Stimulated activated CD4-positive, alpha-beta T cell treated with anti-CD3 and anti-CD28 coated beads, Interleukin-15, amount 100 ng/mL, for 24 hours (primary cell): ENCODE results near the gene IL17REL.

Experiments used
- DNase-seq: peaks from one replicate; pipeline ENCODE4 v3.0.0-alpha.2; 2020

The IL17REL gene

DNA sequence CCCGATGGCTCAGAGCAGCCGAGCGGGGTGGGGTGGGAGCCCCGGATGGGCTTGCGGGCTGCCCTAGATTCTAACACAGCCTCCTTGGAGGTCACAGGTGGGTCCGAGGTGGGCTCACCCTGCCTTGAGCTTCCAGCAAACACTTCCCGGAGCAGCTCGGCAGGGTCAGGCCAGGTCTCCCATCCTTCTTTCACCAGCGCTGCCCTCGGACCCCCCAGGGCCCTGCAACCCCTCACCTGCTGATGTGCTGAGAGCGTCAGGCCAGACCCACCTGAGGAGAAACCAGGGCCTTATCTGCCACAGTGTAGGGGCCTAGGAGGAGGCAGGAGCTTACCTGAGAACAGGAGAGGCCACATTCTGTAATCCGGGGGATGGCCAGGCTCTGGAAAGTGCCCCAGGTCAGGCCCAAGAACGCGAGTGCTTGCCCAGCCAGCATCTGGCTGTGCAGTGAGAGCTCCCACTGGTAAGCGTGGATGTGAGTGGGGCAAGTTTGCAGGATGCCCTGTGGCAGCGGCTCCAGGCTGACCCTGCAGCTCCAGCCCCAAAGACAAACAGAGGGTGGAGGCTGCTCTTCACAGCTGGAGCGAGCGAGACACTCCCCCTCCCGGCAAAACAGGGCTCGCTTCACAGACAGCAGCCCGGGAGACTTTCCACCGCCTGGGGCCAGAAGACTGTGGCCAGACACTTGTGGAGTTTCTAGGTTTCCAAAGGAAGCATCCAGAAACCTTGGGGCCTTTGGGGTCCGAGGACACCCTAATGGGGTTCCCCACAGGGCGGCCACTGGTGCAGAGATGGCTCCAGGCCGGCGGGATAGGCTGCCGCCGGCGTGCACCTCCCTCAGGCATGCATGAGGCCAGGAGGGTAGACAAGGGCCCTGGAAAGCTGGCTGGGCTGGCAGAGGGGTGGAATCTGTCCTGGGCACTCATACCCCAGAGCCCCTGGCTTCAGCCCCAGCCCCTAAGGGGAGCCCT is at the start of gene IL17REL:
TSS of gene IL17REL (minus strand) at position 555 of the 971 bp plus-strand sequence. CDS start at position 436, 119 bp downstream.
- DNase-seq: no peak

DNA sequence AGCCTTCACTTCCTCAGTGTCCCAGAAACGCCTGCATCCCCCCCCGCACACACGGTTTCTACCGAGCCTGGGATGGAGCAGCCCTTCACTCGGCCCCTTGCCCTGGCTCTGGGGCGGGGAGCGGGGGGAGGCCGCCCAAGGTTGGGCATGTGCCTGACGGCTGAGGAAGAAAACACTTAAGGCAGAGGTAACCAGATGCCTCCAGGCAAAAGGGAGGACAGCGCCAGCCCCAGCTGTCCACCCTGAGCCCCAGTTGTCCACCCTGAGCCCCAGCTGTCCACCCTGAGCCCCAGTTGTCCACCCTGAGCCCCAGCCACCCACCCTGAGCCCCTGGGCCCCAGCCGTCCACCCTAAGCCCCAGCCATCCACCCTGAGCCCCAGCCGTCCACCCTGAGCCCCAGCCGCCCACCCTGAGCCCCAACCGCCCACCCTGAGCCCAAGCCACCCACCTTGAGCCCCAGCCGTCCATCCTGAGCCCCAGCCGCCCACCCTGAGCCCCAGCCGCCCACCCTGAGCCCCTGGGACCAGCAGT is 49.3 kb upstream of the IL17REL start:
- DNase-seq: no peak

DNA sequence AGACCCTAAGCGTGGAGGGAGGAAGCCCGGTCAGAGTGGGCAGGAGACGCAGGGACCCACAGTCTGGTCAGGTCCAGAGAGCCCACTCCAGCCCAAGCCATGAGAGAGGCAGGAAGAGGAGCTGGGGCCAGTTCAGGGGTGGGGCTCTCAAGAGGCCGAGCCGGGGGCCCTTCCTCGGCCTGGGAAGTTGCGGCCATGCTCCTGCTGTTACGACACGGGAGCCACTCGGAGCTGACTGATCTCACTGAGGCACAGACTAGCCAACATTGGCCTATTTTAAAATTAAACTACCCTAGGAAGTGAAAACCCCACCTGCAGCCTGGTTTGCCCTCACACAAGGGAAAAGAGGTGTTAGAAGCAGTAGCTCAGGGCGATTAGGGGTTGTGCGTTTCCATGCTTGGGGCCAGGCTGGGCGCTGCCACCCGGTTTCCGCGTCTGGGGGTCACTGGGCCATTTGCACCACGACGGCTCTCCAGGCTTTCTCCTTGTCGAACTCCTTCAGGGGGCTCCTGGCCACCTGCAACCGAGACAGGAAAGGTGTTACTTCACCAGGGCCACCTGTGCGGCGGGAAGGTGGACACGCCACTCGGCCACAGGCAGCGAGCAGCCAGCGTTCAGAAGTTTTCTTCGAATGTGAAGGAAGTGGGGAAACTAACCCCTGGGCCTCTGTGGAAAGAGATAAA is 48.7 kb upstream of the IL17REL start:
- DNase-seq: no peak

DNA sequence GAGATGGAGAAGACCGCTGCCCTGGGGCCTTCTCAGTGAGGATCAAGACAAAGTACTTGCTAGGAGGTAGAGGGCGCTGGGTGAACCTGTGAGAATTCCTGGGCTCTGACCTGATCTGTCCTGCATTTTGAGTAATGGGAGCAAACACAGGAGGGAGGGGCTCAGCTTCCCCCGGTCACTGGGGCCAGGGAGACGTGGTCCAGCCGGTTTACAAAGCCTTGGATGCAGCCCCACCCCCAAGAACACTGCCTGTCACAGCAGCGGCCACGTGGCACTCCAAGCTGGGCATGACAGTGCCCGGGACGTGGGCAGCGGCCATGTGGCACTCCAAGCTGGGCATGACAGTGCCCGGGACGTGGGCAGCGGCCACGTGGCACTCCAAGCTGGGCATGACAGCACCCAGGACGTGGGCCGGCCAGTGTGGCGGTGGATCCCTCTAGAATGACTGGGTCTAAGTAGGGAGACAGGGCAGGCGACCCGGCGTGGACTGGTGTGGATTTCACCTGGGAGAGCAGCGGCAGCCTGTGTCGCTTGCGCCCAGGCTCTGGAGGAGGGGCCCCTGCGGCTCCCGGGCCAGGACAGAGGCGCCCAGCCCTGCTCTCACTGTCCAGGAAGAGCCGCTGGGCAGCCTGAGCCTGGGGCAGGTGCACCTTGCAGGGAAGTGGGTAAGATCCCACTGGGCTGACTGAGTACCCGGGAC is 48.0 kb upstream of the IL17REL start:
- DNase-seq: no peak

DNA sequence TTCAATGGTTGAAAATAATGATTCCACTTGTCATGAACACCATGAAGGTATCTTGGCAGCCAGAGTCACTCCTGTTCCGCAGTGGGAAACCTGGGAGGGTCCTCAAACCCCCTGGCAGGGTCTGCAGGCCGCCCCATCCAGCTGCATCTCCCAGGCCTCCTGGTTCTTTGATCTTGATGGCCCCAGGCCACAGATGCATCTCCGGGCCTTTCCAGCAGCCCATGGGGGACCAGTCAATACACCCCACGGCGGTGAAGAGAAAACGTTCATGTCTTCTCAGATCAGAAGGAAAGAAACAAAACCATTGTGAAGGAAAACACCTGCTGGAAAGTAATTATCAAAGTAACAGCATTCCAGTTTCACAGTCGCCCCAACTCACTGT is 47.3 kb upstream of the IL17REL start:
- no peak for DNase-seq

DNA sequence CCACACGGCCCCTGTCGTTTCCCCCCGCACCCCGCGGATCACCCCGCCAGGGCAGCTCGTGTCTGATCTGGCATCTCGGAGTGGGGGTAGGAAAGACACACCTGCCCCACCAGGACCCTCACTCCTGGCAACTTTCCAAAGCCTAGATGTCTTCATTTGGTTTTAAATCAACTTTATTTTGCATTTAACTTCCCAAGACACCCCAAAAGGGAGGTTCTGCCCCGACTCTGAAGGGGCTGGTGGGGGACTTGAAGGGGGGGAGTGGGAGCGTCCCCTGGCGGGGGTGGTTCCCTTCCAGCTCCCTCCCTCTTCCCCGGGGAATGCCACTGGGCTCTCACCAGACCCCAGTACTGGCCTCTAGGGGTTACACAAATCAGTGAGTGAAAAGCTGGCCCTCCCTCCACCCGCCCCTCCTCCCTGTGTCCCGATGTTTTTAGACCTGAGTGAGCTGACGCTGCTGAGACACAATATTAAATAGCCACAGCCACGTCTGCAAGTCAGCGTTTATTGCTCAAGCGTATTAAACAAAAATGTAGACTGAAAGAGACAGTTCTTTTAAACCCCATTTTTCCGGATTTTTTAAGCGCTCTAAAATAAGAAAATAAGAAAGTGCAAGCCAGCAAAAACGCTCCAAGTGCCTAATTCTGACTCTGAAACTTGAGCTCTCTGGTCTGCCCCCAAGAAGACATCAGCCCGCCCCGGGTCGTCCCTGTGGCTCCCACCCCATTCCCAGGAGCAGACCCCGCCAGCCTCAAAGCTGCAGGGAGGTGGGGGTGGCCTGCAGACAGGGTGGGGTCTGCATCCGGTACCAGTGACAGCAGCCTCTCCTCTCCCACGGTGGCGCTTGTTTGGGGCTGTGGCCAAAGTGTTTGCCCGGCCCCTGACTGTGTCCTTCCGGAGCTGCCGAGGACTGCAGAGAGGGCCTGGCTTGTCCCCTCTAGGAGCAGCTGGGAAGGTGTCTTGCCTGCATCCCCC is 46.6 kb upstream of the IL17REL start:
- DNase-seq: no peak

DNA sequence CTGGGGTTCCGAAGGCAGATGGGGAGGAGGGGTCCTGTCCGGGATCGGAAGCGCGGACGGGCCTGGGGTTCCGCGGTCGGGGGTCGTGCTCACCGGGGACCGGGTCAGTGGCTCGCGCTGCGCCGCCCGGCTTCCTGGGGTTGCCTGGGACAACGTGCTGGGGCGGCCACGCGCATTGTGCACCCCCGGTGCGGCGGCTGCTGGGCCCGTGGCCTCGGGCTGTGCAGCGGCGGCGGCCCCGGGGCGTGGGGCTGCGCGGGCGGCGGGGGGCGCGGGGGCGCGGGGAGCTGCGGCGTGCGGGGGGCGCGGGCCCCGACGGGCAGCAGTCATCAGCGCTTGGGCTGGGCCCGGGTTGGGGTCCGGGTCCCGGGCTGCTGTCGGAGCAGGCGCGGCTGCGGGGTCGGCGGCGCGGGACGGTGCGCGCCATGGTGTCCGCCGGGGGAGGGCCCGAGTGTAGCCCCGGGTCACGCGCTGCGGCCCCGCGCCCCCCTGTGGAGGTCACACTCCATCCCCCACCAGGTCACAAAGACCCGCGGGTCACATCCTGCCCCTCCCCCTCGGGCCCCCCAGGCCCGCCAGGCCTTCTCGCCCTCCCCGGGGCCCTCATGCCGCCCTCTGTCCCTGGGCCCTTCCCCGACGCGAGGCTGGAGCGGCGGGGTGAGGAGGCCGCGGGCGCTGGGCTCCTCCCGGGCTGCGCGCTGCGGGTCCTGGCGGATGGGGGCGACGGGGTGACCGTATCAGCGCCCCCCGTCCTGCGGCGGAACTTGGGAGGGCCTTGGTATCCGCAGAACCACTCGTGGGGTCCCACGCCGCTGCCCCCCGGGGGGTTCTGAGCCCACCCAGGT is 45.7 kb upstream of the IL17REL start, which contains the start of gene TTLL8:
TSS of gene TTLL8 (minus strand) at position 238 of the 845 bp plus-strand sequence.
- no peak for DNase-seq

DNA sequence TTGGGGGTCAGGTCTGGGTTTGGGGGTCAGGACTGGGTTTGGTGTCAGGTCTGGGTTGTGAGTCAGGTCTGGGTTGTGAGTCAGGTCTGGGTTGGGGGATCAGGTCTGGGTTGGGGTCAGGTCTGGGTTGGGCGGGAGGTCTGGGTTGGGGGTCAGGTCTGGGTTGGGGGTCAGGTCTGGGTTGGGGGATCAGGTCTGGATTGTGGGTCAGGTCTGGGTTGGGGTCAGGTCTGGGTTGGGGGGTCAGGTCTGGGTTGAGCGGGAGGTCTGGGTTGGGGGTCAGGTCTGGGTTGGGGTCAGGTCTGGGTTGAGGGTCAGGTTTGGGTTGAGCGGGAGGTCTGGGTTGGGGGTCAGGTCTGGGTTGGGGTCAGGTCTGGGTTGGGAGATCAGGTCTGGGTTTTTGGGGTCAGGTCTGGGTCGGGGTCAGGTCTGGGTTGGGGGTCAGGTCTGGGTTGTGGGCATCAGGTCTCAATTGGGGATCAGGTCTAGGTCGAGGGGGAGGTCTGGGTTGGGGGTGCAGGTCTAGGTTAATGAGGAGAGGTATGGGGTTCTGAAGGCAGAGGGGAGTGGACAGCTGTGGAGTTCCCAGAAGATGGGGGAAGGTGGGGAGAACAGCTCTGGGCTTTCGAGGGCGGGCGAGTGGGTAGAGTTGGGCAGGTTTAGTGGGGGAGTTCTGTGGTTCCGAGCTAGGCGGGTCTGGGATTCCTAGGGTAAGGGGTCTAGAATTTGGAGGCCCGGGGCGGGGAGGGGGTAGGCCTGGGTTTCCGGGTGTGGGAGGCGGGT is 44.9 kb upstream of the IL17REL start:
- no peak for DNase-seq

DNA sequence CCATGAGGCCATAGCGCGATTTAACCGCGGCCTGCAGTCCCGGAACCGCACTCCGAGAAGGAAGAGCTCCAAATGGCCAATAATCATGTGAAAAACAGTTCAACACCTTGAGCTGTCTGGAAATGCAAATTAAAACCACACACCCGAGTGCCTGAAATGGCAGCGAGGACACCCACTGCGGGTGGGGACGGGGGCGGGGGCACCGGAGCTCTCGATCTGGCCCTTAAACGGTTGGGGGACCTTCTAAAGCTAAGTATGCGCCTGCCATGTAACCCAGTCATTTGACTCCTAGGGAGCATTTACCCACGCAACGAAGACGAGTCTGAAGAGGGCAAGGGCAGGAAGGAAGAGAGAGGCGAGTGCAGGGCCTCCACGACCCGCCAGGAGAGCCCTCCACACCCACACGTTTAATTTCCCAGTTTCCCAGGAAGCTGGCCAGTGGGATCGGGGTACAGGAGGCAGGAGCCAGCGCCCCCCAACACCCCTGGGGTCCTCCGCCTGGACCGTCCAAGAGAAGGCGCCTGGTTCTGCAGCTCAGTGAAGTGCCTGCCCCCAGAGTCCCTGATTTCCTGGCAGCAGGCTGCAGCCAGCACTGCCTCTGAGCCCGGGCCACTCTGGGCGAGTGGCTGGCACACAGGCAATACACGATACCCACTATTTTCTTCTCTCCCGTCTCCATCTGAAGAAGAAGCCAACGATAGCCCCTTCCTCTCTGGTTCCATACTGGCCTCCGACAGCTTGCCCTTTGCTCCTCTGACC is 43.8 kb upstream of the IL17REL start:
- DNase-seq: no peak

DNA sequence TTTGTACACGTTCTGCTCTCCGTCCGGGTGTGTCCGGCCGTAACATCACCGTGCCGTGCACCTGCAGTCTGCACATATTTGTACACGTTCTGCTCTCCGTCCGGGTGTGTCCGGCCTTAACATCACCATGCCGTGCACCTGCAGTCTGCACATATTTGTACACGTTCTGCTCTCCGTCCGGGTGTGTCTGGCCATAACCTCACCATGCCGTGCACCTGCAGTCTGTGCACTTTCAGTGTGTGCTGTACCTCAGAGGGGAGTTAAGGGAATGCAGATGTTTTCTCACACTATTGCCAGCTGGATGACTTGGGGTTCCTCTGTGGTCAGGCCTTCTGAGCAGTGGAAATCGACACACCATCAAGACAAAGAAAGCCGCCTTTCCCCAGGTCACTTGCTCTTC is 41.3 kb upstream of the IL17REL start:
- DNase-seq: no peak

DNA sequence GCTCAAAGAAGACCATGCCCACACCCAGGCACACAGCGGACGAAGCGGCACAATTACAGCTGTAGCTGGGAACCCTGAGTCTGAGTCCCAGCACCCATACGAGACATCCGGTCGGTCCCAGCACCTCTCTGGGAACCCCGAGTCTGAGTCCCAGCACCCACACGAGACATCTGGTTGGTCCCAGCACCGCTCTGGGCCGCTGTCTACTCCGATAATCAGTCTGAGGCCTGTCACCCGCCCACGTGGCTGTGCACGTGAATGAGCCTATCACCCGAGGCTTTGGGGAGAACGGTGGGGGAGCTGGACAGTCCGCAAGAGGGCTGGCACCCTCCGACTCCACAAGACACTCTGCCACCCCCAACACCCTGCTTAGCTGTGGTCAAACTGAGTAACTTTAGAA is 39.4 kb upstream of the IL17REL start:
- no peak for DNase-seq

DNA sequence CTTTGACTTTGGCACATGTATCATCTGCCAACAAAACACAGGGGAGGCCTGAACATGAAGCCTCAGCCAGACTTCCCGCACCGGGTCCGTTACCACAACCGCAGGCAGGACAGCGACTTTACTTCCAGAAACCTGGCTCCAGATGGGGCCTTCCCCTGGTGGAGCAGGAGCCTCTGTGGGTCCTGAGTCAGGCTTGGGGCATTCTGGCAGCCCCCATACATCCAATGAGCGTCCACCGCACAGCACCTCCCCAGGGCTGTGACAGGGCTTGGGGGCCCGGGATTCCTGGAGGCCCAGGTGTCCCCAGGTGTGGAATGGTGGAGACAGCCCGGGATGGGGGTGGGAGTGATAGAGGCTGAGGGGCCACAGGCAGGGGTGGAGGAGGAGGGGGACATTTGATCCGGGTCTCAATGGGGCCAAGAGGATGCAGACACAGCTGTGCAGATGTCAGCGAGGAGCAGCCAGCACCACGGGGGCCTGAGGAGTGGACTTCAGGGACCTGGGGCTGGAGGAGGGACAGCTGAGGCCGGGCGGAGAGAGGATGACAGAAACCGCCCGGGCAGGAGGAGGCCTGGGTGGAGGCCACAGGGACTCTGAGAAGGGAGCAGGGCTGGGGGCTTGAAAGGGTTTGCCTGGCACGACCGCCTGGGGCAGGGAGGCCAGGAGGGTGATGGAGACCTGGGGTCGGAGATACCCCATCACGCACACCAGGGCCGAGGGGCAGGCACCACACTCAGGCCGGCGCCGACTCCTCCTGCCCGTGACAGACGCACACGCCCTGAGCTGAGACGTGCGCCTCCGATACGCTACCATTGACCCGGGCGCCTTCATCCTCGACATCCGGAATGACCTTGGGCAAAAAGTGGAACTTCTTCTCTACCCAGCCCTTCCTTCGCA is 37.0 kb upstream of the IL17REL start:
- no peak for DNase-seq

DNA sequence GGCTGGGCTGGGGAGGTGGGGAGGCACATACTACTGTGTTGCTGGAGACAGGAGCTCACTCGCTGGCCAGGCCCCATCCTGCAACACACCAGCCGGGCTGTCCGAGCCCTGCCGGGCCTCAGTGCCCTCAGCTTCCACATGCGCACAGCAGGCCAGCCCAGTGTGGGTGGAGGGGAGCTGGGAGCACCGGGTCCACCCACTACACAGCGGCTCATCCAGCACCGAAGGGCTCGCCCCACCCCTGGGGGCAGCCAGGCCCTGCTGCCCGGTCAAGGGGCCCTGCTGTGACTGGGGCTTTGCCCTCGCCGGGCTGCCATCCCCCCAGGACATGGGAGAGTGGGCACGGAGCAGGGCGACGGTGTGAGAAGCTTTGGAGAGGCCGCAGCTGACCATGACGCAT is 36.3 kb upstream of the IL17REL start:
- no peak for DNase-seq

DNA sequence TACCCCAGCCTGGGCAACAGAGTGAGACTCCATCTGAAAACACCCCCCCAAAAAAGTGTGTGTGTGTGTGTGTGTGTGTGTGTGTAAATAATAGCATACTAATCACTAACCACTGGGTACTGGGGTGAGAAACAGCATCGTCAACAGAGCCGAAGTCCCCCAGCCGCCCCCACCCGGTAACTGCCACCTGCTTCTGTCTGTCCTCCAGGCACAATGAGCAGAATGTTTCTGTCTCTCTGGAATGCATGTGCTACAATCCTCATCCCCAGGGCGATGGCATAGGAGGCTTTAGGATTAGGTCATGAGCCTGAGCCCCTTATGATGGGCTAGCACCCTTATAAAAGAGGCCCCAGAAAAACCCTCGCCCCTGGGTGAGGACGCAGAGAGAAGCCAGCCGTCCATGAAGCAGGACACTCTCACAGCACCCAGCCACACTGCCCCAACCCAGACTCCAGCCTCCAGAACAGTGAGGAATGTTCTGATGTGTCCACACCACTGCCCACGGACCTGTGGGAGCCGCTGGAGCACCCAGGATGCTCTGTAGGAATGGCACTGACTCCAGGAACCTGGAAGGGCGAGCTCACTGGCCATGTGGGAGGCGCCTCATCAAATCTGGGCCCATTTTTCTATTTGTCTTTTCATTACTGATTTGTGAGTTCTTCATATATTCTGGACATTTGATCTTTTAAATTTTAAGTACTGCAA is 35.6 kb upstream of the IL17REL start:
- DNase-seq: no peak

DNA sequence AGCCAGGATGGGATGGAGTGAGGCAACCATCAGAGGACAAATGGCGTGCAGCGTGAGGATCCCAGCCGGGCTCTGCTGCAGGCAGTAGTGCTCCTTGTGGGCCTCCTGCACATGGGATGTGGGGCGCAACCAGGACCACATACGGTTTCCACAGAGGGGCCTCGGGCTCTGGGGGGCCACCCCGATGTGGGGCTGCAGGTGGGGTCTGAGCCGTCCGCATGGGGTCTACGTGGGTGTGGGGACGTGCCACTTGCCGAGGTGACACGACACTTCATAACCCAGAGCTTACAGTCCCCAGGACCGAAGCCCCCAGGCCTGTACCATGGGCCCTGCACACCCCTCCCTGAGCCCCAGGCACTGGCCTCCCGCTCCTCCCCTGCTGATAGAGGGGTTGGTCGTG is 34.8 kb upstream of the IL17REL start:
- no peak for DNase-seq

DNA sequence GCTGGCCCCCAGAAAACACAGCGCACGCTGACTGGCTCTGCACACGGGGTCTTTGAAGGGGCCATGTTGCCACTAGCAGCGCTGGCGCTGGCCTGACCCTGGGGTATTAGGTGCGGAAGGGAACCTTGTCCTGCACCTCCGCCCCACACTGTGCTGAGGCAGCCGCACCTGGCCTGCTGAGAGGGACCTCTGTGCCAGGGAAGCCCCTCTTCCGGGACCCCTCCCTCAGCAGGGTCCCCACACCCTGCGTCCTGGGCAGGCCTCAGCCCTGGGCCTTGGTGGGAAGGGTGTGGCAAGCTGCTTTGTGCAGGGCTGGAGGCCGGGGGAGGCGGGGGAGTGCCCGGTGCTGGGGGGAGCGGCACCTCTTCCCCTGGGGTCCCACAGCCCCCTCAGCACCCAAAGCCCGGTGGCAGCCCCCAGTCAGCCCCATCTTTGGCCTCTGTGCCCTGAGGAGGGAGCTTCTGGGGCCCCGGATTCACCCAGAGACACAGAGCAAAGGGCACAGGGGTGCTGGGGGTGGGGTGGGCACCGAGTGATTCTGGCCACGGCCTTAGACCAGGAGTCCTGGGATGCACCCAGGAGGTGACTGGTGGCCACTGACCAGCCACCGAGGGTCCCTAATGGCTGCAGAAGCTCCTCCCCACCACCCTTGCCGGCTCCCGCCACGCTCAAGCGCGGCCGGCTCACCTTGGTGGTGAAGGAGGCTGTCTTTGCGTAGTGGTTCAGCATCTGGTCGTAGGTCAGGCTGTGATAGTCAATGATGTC is 34.1 kb upstream of the IL17REL start:
- no peak for DNase-seq

DNA sequence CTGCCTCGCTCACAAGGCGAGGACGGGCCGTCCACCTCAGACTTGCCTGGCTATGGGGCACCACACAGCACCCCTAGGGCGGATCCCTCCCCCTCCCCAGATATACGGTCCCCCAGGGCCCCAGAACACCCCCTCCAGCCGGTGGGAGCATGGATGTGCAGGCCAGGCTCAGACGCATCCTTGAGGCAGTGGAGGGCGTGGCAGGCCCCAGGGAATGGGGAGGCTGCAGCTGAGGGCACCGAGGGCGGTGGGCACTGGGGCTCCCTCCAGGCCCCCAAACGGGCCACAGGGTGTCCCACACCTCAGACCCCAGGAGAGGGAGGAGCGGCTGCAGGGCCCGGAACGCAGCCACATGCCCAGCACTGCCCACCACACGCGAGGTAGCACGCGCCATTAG is 33.5 kb upstream of the IL17REL start:
- no peak for DNase-seq
